Hepatocyte (in vitro differentiated cells): ENCODE measurements around the gene RNF17.

Experiments
- EZH2 ChIP-seq: fragments of 200-600 bp; sonication (generic); IDR thresholded peaks from 2 replicates; pipeline ENCODE4 v1.6.1; 2016; ENCODE audit warnings: antibody characterized with exemption, mild to moderate bottlenecking, borderline replicate concordance
- TF ChIP-seq, protein P1 (sequence below): fragments of 200-600 bp; sonication (generic); IDR thresholded peaks from 2 replicates; pipeline ENCODE4 v1.5.1; 2016; ENCODE audit warnings: antibody characterized with exemption, mild to moderate bottlenecking; ENCODE audit not compliant: poor library complexity

GRCh38 chr13:24860770-24861169, 96.8 kb downstream of the RNF17 start:
- no peak for TF ChIP-seq EZH2
- TF ChIP-seq, protein P1, sequence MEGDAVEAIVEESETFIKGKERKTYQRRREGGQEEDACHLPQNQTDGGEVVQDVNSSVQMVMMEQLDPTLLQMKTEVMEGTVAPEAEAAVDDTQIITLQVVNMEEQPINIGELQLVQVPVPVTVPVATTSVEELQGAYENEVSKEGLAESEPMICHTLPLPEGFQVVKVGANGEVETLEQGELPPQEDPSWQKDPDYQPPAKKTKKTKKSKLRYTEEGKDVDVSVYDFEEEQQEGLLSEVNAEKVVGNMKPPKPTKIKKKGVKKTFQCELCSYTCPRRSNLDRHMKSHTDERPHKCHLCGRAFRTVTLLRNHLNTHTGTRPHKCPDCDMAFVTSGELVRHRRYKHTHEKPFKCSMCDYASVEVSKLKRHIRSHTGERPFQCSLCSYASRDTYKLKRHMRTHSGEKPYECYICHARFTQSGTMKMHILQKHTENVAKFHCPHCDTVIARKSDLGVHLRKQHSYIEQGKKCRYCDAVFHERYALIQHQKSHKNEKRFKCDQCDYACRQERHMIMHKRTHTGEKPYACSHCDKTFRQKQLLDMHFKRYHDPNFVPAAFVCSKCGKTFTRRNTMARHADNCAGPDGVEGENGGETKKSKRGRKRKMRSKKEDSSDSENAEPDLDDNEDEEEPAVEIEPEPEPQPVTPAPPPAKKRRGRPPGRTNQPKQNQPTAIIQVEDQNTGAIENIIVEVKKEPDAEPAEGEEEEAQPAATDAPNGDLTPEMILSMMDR = no peak
